GM18508 (cell line): ENCODE data around the gene TMPRSS11B.
"Not testable (repeated sequence)": the region's sequence is repeated elsewhere in the genome, so short reads cannot be mapped to it uniquely, and the experiment has no call there.

Experiments used
- ATAC-seq: cut with Tn5 transposase; IDR thresholded peaks from one replicate; pipeline ENCODE4 v1.9.1; 2021; ENCODE audit warnings: moderate number of reproducible peaks; ENCODE audit not compliant: insufficient read depth, unreplicated experiment

TMPRSS11B gene, protein sequence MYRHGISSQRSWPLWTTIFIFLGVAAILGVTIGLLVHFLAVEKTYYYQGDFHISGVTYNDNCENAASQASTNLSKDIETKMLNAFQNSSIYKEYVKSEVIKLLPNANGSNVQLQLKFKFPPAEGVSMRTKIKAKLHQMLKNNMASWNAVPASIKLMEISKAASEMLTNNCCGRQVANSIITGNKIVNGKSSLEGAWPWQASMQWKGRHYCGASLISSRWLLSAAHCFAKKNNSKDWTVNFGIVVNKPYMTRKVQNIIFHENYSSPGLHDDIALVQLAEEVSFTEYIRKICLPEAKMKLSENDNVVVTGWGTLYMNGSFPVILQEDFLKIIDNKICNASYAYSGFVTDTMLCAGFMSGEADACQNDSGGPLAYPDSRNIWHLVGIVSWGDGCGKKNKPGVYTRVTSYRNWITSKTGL

DNA sequence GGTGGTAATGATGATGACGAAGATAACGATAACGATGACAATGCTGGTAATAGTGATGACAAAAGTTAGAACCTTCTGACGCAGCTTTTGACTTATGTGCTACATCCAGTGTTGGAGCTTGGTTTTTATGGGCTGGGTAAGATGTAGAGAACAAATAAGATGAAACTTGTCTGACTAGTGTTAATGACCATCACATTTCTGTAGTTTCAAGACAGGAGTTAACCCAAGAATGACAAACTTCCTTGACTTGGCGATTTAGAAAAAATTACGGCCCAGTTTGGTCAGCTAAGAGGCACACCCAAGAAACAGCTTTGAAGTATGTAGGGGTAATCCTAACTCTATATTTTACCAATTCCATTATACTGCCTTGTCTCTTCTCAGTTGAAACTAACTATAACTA is at the start of gene TMPRSS11B:
Gene TMPRSS11B, minus strand, starts transcription at position 101 of the 400 bp plus-strand sequence. CDS start 136 bp downstream, outside the sequence.
- no peak for ATAC-seq

DNA sequence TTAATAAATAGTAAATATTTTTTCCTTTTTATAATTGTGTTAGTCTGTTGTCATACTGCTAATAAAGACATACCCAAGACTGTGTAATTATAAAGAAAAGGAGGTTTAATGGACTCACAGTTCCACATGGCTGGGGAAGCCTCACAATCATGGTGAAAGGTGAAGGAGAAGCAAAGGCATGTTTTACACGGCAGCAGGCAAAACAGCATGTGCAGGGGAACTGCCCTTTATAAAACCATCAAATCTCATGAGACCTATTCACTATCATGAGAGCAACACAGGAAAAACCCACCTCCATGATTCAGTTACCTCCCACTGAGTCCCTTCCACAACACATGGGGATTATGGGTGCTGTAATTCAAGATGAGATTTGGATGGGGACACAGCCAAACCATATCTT is 45.8 kb upstream of the TMPRSS11B start:
- ATAC-seq, result no peak

DNA sequence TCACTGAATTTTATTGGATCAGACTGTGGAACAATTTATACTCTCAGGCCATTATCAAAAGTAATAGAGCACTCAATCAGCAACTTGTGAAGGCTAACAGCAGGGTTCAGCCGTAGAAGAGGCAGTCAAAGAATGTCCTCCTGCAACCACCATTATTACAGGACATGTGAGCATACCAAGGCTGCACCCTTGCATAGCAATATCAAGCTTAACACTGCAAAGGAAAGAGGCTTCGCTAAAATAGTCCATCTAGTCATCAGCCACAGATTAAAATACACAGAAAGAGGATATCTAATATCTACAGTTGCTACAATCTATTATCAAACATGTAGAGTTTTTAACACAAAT is 42.9 kb upstream of the TMPRSS11B start:
- ATAC-seq, result no peak

DNA sequence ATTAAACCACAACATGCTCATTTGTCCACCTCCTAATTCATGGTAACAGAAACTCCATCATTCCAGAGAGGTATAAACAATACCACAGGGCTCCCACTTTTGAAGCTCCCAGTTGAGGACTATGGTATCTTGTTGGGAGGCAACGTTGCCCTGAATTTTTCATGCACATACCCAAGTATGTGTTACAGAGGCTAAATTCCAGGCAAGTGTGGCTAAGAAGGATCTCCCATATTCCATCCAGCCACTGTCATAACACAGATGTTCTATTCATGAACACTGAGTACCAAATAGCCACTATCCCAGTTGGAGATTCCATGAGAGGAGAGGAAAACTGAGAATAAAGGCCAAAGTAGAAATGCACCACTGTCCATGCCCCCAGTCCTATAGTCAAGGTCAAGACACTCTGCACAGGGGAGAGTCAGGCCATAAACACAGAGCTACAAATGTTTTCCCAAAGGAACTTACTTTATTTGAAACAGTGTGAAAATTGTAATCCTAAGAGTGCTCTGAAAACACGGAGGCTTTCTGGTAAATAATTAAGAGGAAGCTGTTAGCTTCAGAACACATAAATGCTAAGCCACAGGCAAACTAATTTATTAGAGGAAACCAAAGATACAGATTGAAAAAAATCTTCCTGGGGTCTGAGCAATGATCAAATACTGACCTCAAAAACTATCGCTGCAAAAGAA is 42.4 kb upstream of the TMPRSS11B start:
- ATAC-seq, result no peak

DNA sequence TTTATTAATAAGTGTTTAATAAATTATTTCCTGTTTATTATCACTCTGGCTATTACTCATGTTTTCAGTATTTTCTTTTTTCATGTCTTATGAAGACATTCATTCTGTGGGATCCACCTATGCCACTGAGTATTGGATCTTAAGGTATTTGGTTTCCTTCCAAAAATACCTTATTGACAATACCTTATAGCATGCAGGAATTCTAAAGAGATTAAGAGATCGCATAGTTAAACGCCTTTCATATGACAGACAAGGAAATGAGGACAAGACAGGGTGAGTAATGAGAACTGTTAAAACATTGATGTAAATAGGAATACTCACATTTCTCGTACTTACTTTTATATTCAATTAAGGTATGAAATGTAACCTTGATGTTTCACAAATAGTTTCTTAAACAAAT is 38.2 kb upstream of the TMPRSS11B start:
- no peak for ATAC-seq

DNA sequence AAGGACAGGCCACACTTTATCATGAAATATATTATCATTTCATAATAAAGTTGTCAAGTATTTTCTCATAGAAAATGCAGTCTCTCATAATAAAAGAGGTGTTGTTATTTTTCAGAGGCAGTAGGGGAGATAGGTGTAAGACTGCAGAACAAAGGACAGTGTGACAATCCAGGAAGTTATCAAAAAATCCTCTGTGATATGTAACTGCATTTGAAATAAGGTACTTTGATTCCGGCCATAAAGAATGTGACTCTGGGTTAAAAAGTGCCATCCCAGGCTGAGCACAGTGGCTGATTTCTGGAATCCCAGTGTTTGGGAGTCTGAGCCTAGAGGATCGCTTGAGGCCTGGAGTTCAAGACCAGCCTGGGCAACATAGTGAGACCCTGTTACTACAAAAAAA is 37.6 kb upstream of the TMPRSS11B start:
- ATAC-seq, result no peak

DNA sequence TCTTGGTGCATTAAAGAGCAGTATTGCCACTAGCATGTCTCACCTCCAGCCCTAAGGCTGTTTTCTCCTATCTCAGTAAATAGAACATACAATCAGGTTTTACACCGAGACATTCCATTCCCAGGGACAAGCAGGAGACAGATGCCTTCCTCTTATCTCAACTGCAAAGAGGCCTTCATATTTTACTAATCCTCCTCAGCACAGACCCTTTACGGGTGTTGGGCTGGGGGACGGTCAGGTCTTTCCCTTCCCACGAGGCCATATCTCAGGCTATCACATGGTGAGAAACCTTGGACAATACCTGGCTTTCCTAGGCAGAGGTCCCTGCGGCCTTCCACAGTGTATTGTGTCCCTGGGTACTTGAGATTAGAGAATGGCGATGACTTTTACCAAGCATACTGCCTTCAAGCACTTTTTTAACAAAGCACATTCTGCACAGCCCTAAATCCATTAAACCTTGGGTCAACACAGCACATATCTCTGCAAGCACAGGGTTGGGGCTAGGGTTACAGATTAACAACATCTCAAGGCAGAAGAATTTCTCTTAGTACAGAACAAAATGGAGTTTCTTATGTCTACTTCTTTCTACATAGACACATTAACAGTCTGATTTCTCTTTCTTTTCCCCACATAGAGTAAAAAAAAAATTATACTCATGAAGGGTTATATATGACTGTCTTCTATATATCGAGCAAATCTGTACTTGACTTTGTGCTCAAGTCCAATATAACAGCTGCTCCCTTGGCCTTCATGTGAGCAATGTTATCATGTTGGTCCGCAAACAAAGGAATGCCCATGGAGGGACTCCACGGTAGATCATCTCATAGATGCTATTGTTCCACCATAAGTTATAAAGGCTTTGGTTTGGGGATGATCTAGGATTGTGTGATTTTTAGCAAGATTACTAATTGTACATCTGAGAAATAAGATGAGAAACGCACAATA is 36.6 kb upstream of the TMPRSS11B start:
- ATAC-seq, result not testable (repeated sequence)

DNA sequence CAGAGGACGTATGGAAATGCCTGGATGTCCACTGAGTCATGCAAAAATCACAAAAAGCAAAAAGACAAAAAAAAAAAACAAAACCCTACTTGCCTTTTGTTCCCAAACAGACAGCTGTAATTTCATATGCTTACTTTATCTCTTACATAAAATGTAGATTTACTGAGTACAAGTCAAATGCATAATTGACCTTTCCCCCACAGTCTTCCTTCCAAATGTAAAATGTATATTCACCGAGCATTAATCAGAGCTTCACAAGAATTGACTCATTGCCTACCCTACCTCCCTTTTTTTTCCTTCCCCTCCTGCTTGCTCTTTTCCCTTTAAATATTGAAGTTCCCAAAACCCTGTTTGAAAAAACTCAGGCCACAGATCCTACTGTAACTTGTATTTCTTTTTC is 32.5 kb upstream of the TMPRSS11B start:
- ATAC-seq, result no peak

DNA sequence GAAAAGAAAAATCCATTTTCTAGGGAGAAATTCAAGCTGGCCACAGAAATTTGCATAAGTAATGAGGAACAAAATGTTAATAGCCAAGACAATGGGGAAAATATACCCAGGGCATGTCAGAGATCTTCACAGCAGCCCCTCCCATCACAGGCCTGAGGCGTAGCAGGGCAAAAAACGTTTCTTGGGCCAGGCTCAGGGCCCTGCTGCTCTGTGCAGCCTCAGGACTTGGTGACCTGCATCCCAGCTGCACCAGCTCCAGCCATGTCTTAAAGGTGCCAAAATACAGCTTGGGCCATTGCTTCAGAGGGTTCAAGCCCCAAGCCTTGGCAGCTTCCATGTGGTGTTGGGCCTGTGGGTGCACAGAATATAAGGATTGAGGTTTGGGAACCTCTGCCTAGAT is 32.1 kb upstream of the TMPRSS11B start:
- ATAC-seq, result no peak

DNA sequence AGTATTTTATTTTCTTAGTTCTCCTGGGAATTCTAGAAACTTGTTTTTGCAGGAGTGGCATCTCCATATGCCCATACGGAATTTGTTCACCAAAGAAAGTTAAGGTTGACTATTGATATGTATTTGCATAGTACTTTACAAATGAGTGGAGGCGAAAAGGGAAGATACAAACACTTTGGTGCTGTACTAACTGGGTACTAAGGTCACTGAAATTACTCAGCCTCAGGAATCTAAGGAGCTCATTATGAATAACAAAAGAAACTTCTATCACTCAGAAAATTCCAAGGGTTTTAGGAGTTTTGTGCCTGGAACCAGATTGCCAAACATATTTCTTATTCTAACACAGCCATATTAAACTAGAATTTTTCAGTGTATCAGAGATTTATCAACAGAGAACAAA is 27.4 kb upstream of the TMPRSS11B start:
- no peak for ATAC-seq

DNA sequence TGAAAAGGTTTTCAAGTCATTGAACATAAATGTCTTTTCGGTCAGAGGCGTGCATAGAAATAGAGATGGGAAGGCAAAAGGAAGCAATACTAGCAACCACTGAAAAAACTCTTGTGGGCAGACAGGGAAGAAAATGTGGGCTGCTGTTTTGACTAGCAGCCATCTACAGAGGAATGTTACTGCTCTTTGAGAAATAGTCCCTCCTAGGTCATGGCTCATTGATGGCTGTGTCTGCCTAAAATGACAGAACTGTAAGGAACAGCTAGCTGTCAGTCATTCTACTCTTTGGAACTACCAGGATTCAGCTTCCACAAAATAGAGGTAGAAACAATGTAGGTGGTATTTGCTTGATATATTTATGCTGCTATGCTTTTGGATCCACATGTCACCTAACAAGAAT is 26.9 kb upstream of the TMPRSS11B start:
- no peak for ATAC-seq

DNA sequence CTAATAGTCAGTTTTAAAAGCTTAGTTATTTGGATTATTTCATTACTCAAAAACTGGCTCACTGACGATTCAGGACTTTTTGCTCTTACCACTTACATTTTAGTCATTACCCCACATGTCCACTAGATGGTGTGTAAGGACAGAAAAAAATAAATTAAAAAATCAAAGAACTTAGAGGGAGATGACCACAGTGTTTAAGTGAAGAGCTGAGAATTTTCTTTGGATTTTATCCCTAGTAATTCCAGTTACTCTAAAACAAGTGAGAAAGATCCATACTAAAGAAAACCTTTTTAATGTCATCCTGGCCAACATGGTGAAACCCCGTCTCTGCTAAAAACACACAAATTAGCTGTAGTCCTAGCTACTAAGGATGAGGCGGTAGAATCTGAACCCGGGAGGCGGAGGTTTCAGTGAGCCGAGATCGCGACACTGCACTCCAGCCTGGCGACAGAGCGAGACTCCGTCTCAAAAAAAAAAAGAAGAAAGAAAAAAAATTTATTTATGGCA is 26.4 kb upstream of the TMPRSS11B start:
- ATAC-seq, result no peak

DNA sequence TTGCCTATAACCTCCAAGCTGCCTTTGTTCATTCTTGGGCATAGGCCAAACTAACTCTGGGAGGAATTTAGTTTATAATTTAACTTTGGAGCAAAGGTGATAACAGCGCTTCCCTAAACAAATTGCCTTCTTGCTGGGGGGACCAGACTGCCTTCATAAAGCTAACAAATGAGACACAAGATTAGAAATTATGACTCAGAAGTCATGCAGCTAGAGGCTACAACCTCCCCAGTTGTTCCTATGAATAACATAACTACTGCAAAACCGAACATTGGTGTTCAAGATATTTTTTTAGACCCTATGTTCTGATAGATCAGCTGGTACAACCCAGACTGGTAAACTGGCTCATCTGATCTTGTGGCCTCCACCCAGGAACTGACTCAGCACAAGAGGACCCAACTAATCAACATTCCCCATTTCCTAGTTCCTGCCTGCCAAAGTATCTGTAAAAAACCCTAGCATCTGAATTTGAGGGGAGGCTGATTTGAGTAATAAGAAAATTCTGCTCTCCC is 22.0 kb upstream of the TMPRSS11B start:
- no peak for ATAC-seq

DNA sequence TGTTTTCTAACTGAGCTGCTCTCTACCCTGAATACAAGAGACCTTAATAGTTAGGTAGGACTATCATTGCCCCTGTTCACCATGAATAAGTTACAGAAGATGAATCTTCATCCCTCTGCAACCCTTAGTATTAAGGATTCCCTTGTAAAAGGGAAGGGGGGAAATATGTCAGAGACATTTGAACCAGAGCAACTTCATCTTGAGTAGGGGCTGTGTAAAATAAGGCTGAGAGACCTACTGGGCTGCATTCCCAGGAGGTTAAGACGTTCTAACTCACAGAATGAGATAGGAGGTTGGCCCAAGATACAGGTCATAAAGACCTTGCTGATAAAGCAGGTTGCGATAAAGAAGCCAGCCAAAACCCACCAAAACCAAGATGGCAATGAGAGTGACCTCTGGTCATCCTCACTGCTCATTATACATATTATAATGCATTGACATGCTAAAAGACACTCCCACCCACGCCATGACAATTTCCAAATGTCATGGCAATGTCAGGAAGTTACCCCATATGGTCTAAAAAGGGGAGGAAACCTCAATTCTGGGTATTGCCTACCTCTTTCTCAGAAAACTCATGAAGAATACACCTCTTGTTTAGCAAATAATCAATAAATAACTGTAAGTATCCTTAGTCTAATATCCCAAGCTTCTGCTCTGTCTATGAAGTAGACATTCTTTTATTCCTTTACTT is 19.5 kb upstream of the TMPRSS11B start:
- no peak for ATAC-seq

DNA sequence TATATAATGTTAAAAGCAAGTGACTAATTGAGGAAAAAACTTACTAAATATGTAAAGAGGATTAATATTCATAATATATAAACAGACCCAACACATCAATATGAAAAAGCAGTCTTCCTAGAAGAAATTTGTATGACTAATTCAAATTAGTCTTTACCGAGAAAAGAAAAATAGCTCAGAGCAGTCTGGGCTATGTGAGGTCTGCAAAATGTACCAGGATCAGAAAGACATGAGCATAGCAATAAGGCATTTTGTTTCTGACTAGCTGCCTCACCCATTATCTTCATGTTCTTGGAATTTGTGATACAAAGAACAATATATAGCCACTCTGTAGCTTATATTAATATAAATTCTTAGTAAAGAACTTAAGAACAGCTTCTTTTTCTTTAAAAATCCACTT is 13.7 kb upstream of the TMPRSS11B start:
- ATAC-seq, result no peak

DNA sequence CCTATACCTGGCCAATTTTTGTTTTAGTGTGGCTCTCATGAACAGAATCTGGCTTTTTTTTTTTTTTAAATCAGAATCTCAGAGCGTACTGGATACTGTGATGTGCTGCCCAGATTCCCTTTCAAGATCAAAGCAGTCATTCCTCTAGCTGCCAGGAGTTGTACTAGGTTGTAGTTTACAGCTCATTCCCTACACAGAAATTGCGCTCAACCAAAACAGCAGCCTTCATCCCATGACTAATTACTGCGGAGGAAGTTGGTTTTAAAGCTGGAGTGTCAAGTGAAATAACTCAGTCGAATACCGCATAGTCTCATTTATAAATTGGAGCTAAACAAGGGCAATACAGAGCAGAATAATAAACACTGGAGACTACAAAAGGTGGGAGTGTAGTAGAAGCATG is 12.2 kb upstream of the TMPRSS11B start:
- ATAC-seq, result no peak

DNA sequence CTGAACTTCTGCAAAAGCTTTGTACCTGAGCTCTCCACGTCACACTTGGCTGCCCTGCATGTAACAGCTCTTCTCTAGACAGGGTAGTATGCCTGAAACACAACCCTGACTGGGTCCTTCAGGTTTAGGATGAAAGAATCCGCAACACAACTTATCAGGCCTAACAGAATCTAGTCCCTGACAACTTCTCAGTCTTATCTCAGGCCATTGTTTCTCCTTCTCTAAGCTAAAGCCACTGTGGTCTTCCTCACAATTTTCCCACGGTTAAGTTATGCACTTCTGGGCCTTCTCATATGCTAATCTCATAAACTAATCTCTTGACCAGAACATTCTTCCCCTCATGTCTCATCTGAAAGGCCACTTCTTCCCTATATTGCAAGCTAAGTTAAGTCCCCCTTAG is 10.8 kb upstream of the TMPRSS11B start:
- no peak for ATAC-seq

DNA sequence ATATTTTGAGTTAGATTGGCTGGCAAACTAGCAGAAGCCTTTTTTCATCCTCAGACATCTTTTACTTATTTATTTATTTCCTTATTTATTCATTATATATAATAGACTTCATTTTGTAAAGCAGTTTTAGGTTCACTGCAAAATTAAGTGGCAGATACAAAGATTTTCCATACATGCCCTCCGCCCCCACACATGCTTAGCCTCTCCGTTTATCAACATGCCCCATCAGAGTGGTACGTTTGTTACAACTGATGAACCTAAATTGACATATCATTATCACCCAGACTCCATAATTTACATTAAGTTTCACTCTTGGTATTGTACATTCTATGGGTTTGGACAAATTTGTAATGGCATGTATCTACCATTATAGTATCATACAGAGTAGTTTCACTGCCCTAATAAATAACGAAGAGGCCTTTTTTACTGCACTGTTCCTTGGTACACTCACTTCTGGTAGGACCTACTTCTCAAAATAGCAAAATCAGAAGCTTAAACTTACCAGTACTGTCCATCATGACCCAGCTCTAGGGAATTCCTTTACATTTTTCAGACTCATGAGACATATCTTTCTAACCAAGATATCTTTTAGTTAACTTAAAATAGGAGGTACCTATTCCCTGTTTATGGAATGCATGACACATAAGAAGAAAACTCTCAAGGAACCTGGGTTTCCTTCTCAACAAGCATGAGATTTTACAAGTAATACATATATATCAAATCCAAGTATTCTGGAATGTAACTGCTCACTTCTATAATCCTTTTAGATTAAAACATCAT is 4.8 kb upstream of the TMPRSS11B start:
- no peak for ATAC-seq

DNA sequence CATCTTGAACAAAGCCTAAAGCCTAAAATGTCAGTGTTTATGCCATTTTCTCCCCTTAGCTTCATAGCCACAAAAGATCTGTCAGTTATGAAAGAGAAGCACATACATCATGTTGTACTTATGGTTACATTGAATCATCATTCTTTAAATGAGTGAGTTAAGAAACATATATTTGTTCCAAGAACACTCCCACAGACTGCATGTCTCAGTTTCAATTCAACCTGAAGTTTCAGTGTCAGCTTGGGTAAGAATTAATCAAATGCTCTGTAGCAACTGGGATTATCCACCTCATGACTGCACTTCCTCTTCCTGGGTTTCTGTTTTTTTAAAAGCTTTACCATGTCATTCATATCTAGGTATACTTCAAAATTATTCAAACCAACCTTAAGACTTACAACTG is 3.9 kb upstream of the TMPRSS11B start:
- peak; percentile 88 for ATAC-seq
